ENCODE results near the gene TGFBR2. TPM values are rescaled to one million over a fixed set of nuclear protein-coding genes. Genes with fewer than 3 reads are reported as not detected.

The TGFBR2 gene
- total RNA-seq, 4 donors from 2014 or later = 95.3 to 255 (median 211) TPM

DNA sequence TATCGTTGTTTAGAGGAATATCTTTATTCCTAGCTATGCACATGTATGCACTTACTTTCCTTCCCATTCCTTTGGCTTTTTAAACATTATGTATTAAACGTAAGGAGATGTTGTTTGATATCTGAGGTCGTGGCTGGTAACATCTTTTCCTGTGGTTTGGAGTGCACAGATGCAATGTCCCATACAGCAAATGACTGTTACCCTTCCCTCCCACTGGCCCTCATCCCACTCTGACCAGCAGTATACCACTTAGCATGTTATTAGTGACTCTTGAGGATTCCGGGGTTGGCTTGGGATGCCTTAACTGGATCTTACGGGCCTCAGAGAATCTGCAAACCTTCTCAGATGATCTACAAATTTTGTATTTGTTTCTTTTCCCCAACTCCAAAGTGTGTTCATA, 34.5 kb downstream of the TGFBR2 start:
- Histone ChIP-seq H3K4me3 (no peak overlapping the region), H3K9me3 (no peaks in the 10 kb centered on the region), H3K36me3 (no peaks in the 10 kb centered on the region), H3K4me1 (peaks cover 5 to 25% of the 10 kb centered on the region in 2 donors), H3K27me3 (no peaks in the 10 kb centered on the region), H3K27ac (no peak overlapping the region)
- no peak for TF ChIP-seq POLR2A (IDR thresholded peaks at IDR 0.05)
- TF ChIP-seq, protein P1, sequence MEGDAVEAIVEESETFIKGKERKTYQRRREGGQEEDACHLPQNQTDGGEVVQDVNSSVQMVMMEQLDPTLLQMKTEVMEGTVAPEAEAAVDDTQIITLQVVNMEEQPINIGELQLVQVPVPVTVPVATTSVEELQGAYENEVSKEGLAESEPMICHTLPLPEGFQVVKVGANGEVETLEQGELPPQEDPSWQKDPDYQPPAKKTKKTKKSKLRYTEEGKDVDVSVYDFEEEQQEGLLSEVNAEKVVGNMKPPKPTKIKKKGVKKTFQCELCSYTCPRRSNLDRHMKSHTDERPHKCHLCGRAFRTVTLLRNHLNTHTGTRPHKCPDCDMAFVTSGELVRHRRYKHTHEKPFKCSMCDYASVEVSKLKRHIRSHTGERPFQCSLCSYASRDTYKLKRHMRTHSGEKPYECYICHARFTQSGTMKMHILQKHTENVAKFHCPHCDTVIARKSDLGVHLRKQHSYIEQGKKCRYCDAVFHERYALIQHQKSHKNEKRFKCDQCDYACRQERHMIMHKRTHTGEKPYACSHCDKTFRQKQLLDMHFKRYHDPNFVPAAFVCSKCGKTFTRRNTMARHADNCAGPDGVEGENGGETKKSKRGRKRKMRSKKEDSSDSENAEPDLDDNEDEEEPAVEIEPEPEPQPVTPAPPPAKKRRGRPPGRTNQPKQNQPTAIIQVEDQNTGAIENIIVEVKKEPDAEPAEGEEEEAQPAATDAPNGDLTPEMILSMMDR (IDR thresholded peaks at IDR 0.05) = no peak
- intact Hi-C loops (cut with DNase I; ENCODE audit: low total_unique reads) = no loop called here
- DNase-seq = no peak

DNA sequence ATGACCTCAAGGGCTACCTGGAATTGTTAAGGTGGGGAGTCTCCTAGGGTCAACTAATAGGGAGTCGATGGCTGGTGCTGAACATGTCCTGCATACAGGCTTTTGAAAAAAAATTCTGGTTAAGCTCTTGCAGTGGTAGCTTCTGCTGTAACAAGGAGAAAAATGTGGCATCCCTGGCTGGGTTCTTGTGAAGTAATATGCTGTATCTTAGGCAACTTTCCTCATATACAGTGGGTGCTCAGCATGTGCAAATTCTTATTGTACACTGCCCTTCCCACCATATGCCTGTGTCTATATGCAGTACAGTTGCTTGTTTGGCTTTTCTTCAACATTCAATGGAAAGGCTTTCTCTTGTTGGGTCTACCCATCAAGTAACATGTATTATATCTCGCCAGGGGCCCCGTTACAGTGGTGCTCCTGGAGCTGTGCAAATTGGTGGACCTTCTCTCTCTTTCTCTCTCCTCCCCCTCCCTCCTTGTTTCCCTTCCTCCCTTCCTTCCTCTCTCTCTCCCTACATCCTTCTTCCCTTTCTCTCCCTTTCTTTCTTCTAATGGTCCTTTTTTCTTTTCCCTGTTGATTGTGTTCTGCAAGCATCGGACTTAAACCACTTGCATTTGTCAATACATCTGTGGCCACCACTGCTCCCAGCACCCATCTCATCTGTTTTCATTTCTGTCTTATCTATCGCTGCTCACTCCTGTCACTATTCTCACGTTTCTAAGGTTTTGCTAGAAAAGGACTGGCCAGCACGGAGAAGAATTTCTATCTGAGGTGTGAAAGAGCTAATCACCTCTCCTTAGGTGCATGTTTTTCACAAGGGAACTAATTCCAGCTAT, 35.2 kb downstream of the TGFBR2 start:
- intact Hi-C loops (cut with DNase I; ENCODE audit: low total_unique reads) = no loop called here
- Histone ChIP-seq H3K27me3 (no peaks in the 10 kb centered on the region), H3K36me3 (no peaks in the 10 kb centered on the region), H3K4me1 (peaks cover 5 to 25% of the 10 kb centered on the region in 2 donors), H3K4me3 (no peak overlapping the region), H3K9me3 (no peaks in the 10 kb centered on the region), H3K27ac (peak overlapping the region; percentile 69 to 74)
- TF ChIP-seq, protein P1 (IDR thresholded peaks at IDR 0.05) = no peak
- TF ChIP-seq POLR2A (IDR thresholded peaks at IDR 0.05) = no peak
- no peak for DNase-seq

DNA sequence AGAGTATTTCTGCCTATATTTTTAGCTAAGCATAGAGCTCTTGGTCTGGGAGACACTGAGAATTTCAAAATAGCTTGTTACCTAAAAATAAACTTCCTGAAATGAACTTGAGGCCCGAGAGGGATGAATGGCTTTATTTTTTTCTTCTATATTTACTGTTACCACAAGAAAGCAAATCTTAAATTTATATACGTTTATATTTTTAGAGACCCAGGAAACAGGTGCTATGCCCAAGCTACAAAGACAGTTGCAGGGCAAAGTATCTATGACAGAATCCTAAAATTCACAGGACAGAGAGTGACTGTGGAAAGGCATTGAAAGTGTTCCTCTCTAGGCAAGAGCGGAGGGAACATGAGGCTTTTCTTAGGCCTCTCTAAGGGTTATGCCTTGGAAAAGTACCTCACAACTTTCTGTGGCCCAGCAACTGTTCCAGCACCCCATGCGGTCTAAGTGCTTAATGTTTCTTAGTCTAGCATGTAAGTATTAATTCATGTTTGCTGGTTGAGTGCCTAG, 36.5 kb downstream of the TGFBR2 start:
- no peak overlapping the region for H3K4me3 ChIP-seq
- TF ChIP-seq, protein P1 (IDR thresholded peaks at IDR 0.05) = no peak
- TF ChIP-seq POLR2A (IDR thresholded peaks at IDR 0.05) = no peak
- peak overlapping the region; percentile 69 to 74 for H3K27ac ChIP-seq
- no peaks in the 10 kb centered on the region for H3K27me3 ChIP-seq
- peaks cover 5 to 25% of the 10 kb centered on the region in 2 donors for H3K4me1 ChIP-seq
- intact Hi-C loops (cut with DNase I; ENCODE audit: low total_unique reads) = no loop called here
- no peak for DNase-seq
- H3K9me3 ChIP-seq = no peaks in the 10 kb centered on the region
- H3K36me3 ChIP-seq = no peaks in the 10 kb centered on the region

DNA sequence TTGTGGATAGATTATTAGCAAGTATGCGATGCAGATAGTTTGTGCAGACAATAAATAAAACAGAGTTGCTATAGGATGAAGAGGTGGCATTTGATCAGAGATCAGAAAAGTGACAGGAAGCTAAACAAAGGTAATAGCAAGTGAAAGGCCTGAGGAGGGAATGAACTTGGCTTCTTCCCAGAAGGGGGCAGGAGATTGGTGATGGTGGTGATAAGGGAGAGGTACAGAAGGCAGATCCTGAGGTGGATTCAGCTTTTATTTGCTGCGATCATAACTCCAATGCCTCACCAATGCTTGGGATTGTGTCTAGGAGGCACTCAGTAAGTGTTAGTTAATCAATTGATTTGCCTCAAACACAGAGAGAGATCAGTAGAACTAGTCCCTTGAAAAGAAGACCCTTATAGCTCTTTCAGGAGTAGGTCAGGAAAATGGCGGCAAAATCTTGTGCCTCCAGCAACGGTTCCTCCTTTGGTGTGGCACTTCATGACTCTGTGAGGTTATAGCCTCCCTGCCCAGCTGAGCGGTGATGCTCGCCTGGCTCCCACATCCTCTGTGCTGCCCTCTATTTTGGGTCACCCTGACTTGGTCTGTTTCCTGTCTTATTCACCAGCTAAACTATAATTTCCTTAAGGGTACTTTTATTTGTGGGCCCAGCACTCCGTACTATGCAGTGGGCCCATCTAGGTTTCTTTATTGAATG, 37.5 kb downstream of the TGFBR2 start:
- Histone ChIP-seq H3K9me3 (no peaks in the 10 kb centered on the region), H3K36me3 (no peaks in the 10 kb centered on the region), H3K27ac (peak overlapping the region; percentile 69 to 74), H3K27me3 (no peaks in the 10 kb centered on the region), H3K4me1 (peaks cover under 1 to 25% of the 10 kb centered on the region in 2 donors), H3K4me3 (no peak overlapping the region)
- peak in 1 of 2 donors; percentile 36 for DNase-seq
- no peak for TF ChIP-seq POLR2A (IDR thresholded peaks at IDR 0.05)
- TF ChIP-seq, protein P1 (IDR thresholded peaks at IDR 0.05) = no peak
- intact Hi-C loops (cut with DNase I; ENCODE audit: low total_unique reads) = no loop called here

DNA sequence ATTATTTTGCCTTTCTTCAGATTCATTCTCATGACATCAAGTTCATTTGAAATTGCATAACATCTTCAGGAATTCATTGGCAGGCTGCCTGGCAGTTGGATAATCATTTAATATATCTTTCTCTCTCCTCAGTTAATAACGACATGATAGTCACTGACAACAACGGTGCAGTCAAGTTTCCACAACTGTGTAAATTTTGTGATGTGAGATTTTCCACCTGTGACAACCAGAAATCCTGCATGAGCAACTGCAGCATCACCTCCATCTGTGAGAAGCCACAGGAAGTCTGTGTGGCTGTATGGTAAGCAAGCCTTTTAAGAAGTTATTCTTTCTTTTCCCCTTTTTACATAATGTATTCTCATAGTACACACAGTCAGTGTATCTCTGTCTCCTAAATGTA, 38.2 kb downstream of the TGFBR2 start:
- TF ChIP-seq, protein P1 (IDR thresholded peaks at IDR 0.05) = no peak
- TF ChIP-seq POLR2A (IDR thresholded peaks at IDR 0.05) = no peak
- Histone ChIP-seq H3K36me3 (no peaks in the 10 kb centered on the region), H3K9me3 (no peaks in the 10 kb centered on the region), H3K4me3 (no peak overlapping the region), H3K27me3 (no peaks in the 10 kb centered on the region), H3K27ac (peak overlapping the region; percentile 69 to 74), H3K4me1 (peaks cover 0 to 25% of the 10 kb centered on the region in 2 donors)
- peak; percentile 66 to 83 for DNase-seq
- intact Hi-C loops (cut with DNase I; ENCODE audit: low total_unique reads) = no loop called here

Data from uterus (tissue), 4 donors.